Body of pancreas (tissue), 4 donors: Measurements from ENCODE around the gene HECW1. TPM values are rescaled to one million over a fixed set of nuclear protein-coding genes. Genes with fewer than 3 reads are reported as not detected.

Source experiments
- ATAC-seq: fragments of 150-250 bp; one replicate; pipeline ENCODE4 v1.9.1; 2016
- DNase-seq, 4 donors: peaks; one replicate each; pipeline ENCODE4 v3.0.0-alpha.2; 2019
- H3K27ac ChIP-seq, 4 donors: fragments of 200-600 bp; sonication (generic); 1 replicate in 3 of 4; 2 replicates in 1 of 4; pipeline versions ENCODE4 v1.5.1 to v1.6.1; 2016 to 2019; ENCODE audit warnings: mild to moderate bottlenecking in 1 of 4, mixed read lengths in 1 of 4, moderate library complexity in 1 of 4
- H3K27me3 ChIP-seq, 2 donors: fragments of 200-600 bp; sonication (generic); one replicate each; pipeline ENCODE4 v1.6.0; 2016; ENCODE audit warnings: mild to moderate bottlenecking in 1 of 2
- H3K36me3 ChIP-seq, 2 donors: fragments of 200-600 bp; sonication (generic); replicated peaks in 1 of 2; 2 replicates each; pipeline ENCODE4 v1.5.1; 2016; ENCODE audit warnings: low read depth in 2 of 2; ENCODE audit not compliant: insufficient read depth in 1 of 2
- H3K4me1 ChIP-seq: fragments of 200-600 bp; sonication (generic); one replicate; pipeline ENCODE4 v1.6.0; 2016
- H3K4me3 ChIP-seq, 2 donors: fragments of 200-600 bp; sonication (generic); 1 replicate in 1 of 2; 2 replicates in 1 of 2; pipeline ENCODE4 v1.5.1; 2016 to 2019
- H3K9me3 ChIP-seq, 3 donors: fragments of 200-600 bp; sonication (generic); 1 replicate in 2 of 3; 2 replicates in 1 of 3; pipeline ENCODE4 v1.5.1; 2016
- POLR2A ChIP-seq, 3 donors: fragments of 450-650 bp; IDR thresholded peaks; one replicate each; pipeline ENCODE4 v1.6.1; 2016; ENCODE audit warnings: antibody characterized with exemption in 3 of 3, mild to moderate bottlenecking in 2 of 3
- WGBS, 2 donors: methylation state at CpG; one replicate each; pipeline ENCODE4 v1.1.5; 2017; 5-methylcytosine and 5-hydroxymethylcytosine counted together
- intact Hi-C: fragments of 100-400 bp; cut with DNase I; formaldehyde crosslinking; loops from one replicate; pipeline ENCODE4 v1.15.1; 2023
- total RNA-seq, 2 donors: library from RNA; depleted of rRNA; stranded (reverse); fragments of >200 nt; gene quantifications; one replicate each; pipeline ENCODE4 v1.1.0, GENCODE V29; 2016
- TF ChIP-seq, protein P1 (sequence below), 7 experiments: fragments of 450-650 bp in 4 of 7; fragments of 200-600 bp in 3 of 7; sonication (generic) in 3 of 7; IDR thresholded peaks; one replicate each; pipeline ENCODE4 v1.5.1; 2016 to 2019; ENCODE audit warnings: antibody characterized with exemption in 7 of 7

The HECW1 gene
- total RNA-seq, 2 donors from 2014 or later = under 0.01 TPM; not detected in 1

DNA sequence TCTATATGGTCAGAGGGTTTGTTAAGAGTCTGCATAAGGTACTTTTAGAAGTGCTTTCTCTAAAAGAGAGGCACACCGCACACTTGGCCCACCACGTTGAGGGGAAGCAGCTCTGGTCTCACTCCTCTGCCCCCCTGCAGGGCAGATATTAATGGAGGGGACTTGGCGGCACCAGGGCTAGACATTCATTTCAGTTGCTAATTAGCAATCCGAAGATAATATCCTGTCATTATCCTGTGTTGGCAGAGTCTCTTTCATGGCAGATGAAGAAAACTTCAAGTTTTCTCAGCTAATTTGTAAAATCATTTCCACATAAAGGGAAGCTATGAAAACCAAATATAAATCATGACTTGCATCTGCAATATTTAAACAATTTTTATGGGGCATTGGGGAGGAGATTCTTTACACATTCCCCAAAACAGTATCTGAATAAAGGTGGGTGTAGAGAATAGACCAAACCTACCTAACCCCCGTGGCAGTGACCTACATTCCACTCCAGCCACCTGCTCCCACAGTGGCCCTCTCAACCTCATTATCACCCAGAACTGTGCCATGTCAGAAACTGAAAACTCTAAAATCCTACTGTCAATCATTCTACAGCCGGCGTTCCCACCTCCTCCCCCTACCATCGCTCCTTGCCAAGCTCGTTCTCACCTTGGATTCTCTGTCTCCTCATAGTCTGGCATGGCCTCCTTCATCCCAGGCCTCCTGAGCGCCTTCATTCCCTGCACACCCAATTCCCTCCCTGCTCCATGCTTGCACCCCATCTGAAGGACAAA lies 416.3 kb downstream of the HECW1 start:
- no peak for ATAC-seq
- Histone ChIP-seq H3K9me3 (no peaks in the 10 kb centered on the region), H3K4me3 (no peak overlapping the region), H3K36me3 (no peaks in the 10 kb centered on the region), H3K4me1 (no peaks in the 10 kb centered on the region), H3K27ac (no peak overlapping the region), H3K27me3 (no peaks in the 10 kb centered on the region)
- no peak for TF ChIP-seq POLR2A (IDR thresholded peaks at IDR 0.05)
- TF ChIP-seq, protein P1, sequence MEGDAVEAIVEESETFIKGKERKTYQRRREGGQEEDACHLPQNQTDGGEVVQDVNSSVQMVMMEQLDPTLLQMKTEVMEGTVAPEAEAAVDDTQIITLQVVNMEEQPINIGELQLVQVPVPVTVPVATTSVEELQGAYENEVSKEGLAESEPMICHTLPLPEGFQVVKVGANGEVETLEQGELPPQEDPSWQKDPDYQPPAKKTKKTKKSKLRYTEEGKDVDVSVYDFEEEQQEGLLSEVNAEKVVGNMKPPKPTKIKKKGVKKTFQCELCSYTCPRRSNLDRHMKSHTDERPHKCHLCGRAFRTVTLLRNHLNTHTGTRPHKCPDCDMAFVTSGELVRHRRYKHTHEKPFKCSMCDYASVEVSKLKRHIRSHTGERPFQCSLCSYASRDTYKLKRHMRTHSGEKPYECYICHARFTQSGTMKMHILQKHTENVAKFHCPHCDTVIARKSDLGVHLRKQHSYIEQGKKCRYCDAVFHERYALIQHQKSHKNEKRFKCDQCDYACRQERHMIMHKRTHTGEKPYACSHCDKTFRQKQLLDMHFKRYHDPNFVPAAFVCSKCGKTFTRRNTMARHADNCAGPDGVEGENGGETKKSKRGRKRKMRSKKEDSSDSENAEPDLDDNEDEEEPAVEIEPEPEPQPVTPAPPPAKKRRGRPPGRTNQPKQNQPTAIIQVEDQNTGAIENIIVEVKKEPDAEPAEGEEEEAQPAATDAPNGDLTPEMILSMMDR (IDR thresholded peaks at IDR 0.05) = no peak
- no peak for DNase-seq
- intact Hi-C loops = no loop called here
- WGBS, 2 donors = 66 to 80% methylated on average over 10 of the region's 10 CpGs

DNA sequence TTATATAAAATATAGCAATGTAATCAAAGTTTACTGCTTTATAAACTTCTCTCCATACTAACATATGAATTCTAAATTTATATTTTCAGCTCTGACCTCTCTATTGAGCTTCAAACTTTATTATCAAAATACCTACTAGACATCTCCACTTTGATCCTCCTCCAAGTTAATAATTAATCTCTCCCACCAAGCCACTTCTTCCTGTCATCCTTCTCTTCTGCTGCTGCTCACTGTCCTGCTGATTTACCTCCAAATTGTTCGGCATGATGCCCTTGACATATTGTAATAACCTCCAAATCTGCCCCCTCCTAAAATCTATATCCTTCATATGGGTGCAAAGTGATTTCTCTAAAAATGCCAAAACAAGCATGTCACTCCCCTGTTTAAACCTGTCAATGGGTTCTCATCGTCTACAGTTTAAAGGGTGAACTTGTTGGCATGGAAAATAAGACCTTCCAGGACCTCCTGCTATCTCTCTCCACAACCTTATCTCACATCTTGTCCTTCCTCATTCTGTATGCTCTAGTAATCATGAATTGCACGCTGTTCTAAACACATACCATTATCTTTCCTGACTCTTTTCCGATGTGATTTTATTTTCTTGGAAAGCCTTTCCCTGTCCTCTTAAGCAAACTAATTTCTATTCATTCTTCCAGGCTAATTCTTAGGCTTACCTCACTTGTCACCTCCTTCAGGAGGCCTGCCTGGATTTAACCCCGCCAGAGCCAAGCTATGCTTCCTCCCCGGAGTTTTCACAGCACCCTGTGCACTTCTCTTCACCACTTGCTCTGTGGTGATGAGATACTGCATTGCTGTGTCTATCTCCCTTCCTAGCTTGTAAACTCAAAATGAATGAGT lies 418.3 kb downstream of the HECW1 start:
- Histone ChIP-seq H3K4me3 (no peak overlapping the region), H3K36me3 (no peaks in the 10 kb centered on the region), H3K4me1 (no peaks in the 10 kb centered on the region), H3K9me3 (no peaks in the 10 kb centered on the region), H3K27ac (no peak overlapping the region), H3K27me3 (no peaks in the 10 kb centered on the region)
- DNase-seq (no peak), ATAC-seq (no peak)
- 38% methylated on average over 6 of the region's 6 CpGs for WGBS, 2 donors
- intact Hi-C loops = no loop called here
- TF ChIP-seq, protein P1 (IDR thresholded peaks at IDR 0.05) = no peak
- no peak for TF ChIP-seq POLR2A (IDR thresholded peaks at IDR 0.05)

DNA sequence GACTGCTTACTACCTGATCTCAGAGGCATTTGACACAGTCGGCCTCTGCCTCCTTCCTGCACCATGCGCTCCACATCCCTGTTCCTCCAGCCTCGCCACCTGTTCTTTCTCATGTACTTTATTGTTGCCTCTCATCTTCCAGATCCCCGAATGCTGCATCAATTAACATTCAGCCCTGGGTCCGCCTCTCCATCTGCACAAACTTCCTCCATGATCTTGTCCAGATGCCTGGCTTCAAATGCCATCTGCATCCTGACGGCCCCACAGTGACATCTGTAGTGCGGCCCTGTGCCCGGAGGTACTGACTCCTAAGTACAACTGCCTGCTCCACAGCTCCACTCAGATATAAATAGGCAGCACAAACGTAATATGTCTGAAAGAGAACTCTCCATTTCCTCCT lies 419.3 kb downstream of the HECW1 start:
- DNase-seq = no peak
- ATAC-seq = no peak
- WGBS, 2 donors = 65 to 72% methylated on average over 9 of the region's 9 CpGs
- Histone ChIP-seq H3K9me3 (no peaks in the 10 kb centered on the region), H3K4me1 (no peaks in the 10 kb centered on the region), H3K27ac (no peak overlapping the region), H3K27me3 (no peaks in the 10 kb centered on the region), H3K4me3 (no peak overlapping the region), H3K36me3 (no peaks in the 10 kb centered on the region)
- no peak for TF ChIP-seq POLR2A (IDR thresholded peaks at IDR 0.05)
- TF ChIP-seq, protein P1 (IDR thresholded peaks at IDR 0.05) = no peak
- intact Hi-C loops = no loop called here

DNA sequence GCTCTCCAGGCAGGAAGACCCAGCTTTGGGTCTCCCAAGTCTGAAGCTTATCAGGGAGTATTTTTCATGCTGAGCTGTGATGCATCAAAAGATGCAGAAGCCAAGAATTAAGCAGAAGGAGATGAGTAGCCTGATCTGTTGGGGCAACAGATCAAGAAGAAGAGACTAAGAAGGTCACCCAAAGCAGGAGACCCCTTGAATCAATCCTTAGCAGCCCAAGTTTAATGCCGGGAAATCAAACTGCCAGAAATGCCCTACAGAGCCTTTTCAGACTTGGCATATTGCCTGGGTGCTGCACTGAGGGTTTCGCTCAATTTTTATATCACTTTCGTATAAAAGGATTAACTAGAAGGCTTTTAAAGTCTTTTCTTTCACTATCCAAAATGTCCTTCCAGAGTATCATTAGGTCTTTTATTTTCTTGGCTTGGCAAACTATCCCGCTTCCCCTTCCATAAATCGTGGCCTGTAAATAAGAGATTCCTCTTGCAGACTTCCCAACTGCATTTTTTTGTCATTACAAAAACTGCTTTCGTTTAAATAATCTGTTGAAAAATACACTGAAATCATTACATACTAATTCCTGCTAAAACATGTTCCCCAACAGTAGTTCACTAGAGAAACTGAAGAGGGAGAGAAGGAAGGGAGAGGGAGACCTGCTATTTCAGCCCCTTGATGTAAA lies 421.5 kb downstream of the HECW1 start:
- 63 to 66% methylated on average over 6 of the region's 6 CpGs for WGBS, 2 donors
- no peak overlapping the region for H3K27ac ChIP-seq
- H3K36me3 ChIP-seq = no peaks in the 10 kb centered on the region
- intact Hi-C loops = no loop called here
- no peaks in the 10 kb centered on the region for H3K27me3 ChIP-seq
- no peak for ATAC-seq
- DNase-seq = no peak
- no peaks in the 10 kb centered on the region for H3K4me1 ChIP-seq
- no peak overlapping the region for H3K4me3 ChIP-seq
- TF ChIP-seq POLR2A (IDR thresholded peaks at IDR 0.05) = no peak
- TF ChIP-seq, protein P1 (IDR thresholded peaks at IDR 0.05) = no peak
- H3K9me3 ChIP-seq = no peaks in the 10 kb centered on the region
